ENCODE results near the gene TBX4.

DNA sequence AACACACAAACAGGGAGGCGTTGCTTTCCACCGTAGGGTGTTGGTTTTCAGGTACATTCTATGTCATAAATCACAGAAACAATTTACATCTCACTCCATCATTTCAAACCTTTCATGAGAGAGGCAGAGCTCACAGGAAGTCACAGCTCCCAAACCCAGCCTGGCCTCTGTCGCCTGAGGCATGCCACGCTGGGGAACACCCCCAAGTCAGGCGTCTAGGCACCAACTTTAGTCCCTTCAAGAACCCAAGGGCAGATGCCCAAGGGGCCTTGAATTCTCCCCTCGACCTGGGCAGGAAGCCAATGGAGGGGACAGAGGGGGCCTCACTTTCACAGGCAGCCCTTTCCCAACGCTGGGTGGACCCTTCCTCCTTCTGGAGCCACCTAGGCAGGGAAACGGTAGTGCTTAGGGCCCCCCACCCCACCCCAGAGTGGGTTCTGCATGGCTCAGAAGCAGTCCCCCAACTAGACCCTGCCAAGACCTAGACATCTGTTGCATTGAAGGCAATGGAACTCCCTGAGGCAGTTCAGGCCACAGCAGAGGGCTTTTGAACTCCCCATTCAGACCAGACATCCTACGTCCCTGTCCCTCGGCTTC lies 10.6 kb downstream of the TBX4 start:
- TF ChIP-seq, protein P1, sequence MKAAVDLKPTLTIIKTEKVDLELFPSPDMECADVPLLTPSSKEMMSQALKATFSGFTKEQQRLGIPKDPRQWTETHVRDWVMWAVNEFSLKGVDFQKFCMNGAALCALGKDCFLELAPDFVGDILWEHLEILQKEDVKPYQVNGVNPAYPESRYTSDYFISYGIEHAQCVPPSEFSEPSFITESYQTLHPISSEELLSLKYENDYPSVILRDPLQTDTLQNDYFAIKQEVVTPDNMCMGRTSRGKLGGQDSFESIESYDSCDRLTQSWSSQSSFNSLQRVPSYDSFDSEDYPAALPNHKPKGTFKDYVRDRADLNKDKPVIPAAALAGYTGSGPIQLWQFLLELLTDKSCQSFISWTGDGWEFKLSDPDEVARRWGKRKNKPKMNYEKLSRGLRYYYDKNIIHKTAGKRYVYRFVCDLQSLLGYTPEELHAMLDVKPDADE (IDR thresholded peaks at IDR 0.05): no peak
- TF ChIP-seq, protein P2, sequence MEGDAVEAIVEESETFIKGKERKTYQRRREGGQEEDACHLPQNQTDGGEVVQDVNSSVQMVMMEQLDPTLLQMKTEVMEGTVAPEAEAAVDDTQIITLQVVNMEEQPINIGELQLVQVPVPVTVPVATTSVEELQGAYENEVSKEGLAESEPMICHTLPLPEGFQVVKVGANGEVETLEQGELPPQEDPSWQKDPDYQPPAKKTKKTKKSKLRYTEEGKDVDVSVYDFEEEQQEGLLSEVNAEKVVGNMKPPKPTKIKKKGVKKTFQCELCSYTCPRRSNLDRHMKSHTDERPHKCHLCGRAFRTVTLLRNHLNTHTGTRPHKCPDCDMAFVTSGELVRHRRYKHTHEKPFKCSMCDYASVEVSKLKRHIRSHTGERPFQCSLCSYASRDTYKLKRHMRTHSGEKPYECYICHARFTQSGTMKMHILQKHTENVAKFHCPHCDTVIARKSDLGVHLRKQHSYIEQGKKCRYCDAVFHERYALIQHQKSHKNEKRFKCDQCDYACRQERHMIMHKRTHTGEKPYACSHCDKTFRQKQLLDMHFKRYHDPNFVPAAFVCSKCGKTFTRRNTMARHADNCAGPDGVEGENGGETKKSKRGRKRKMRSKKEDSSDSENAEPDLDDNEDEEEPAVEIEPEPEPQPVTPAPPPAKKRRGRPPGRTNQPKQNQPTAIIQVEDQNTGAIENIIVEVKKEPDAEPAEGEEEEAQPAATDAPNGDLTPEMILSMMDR (conservative IDR thresholded peaks at IDR 0.05; ENCODE audit: low read depth in 2 of 2): no peak
- no peak for TF ChIP-seq CREB1 (CRISPR knock-in tag; IDR thresholded peaks at IDR 0.05; ENCODE audit: low read depth)

Measured in GM23338 (cell line).